Inflammatory macrophage treated with lipopolysaccharide for 1 hour (primary cell): ENCODE results near the gene FKBP11.

ENCODE experiments used
- DNase-seq, 2 donors: peaks; one replicate each; pipeline ENCODE4 v3.0.0-alpha.2; 2020 to 2022

FKBP11 gene

DNA sequence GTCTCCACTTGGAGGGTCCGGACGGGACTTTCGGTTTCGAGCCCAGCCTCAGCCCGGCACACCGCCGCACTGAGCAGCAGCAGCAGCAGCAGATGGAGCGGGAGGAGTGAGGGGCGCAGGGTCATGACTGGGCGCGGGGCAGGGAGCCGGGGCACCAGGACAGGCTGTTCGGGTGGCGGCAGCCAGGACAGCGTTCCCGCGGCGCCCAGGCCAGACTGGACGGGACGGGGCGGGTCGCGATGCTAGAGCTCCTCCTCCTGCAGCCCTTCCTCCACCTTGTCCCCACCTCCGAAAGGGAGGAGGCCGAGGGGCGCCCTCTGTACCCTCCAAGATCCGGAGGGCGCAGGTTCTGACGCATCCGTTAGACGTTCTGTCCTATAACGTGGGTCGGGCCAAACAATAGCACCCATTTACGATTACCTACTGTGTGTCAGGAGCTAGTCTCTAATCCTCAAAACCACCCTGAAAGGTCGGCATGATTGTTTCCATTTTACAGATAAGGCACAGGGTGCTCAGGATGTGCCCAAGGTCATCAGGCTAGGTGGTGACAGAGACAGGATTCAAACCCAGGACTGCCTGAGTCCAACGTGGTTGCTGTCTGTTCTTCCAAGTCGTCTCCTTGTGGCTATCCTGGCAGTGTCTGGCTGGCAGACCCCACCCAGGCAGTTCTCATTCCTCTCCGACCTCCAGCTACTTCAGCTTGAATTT is at the start of gene FKBP11:
Gene FKBP11, minus strand, starts transcription at position 189 of the 708 bp plus-strand sequence. Its CDS starts 64 bp downstream, at position 125.
- DNase-seq, result peak in 1 of 2 donors; percentile 9

DNA sequence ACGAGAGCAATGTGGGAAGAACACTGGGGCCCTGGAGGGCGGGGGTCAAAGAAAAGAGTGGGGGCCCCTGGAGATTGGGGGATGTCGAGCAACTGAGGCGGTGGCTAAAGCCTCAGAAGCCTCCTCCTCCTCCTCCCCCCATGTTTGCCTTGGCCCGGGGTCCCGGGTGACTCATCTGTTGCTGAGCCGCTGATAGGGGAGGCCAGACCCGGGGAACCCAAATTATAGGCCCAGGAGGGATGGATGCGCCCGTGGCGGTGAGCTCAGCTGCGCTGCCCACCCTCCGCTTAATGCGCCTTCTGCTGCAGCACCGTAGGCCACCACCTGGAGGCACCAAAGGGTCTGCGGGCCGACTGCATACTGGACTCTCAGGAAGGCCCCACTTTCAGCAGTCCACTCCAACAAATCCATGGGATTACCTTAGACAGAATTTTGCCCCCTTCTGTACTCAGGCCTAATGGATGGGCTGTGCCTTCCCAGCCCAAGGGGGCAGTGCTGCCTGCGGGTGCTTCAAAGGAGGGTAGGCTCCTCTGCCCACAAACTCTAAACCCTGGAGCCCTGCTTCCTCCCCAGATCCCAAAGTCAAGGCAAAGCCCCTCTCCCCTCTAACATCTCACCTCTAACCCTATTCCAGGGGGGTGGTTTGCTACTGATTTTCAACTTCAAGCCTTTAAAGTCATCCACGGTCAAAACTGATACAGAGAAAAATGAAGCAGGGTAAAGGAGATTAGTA is 48.8 kb upstream of the FKBP11 start:
- peak in 1 of 2 donors; percentile 58 for DNase-seq

- peak in 1 of 2 donors; percentile 51 for DNase-seq
Observed at GRCh38 chr12:48973531-48973930, 48.2 kb upstream of the FKBP11 start.

GRCh38 chr12:48972952-48973483 is 47.7 kb upstream of the FKBP11 start:
- no peak for DNase-seq

- no peak for DNase-seq
Observed at GRCh38 chr12:48972213-48972951, 47.1 kb upstream of the FKBP11 start.

DNA sequence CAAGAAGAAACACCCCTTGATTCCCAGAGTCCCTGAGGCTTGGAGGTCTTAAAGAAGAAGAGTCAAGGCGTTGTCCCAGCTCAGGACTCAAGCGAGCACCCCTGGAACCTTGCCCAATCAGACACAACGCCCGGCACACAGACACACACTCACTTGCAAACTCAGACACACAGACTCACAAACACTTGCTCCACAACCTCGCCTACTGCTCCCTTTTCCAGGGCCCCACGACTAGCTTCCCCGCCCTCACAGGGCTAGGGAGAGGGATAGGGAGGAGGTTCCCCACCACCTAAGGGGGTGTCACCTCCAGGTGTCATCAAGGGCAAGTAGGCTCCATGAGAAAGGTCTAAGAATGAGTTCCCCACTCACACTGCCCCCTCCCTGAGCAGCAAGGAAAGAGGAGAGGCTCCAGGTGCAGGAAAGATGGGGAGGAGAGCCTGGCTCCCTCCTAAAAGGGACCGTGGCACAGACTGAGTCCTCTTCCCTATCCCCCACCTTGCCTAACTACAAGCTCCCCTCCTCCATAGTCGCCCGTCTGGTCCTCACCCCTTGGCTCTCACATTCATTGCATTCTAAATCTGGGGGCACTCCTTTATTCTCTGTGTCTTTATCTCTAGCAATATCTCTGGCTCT is 45.5 kb upstream of the FKBP11 start:
- DNase-seq, result no peak

- no peak for DNase-seq
Observed at GRCh38 chr12:48969833-48970701, 44.8 kb upstream of the FKBP11 start.

GRCh38 chr12:48969160-48969771 is 44.0 kb upstream of the FKBP11 start:
- DNase-seq, result no peak

- no peak for DNase-seq
Observed at GRCh38 chr12:48968467-48968866, 43.2 kb upstream of the FKBP11 start.

DNA sequence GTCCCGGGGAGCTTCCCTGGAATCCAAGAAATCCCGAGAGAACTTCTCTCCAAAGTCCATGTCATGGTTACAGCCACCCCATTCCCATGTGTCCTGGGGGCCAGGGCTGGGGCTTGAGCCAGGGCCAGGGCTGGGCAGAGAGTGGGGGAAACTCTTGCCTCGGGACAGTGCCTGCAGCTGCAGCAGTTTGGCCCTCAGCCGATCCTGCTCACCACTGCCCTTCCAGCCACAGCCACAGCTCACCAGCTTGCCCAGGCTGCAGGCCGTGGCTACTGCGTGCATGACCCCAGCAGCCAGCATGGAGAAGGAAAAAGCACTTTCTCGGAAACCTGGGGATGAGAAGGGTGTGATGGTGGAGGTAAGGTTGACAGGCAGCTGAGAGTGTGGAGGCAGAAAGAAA is 42.7 kb upstream of the FKBP11 start:
- no peak for DNase-seq

DNA sequence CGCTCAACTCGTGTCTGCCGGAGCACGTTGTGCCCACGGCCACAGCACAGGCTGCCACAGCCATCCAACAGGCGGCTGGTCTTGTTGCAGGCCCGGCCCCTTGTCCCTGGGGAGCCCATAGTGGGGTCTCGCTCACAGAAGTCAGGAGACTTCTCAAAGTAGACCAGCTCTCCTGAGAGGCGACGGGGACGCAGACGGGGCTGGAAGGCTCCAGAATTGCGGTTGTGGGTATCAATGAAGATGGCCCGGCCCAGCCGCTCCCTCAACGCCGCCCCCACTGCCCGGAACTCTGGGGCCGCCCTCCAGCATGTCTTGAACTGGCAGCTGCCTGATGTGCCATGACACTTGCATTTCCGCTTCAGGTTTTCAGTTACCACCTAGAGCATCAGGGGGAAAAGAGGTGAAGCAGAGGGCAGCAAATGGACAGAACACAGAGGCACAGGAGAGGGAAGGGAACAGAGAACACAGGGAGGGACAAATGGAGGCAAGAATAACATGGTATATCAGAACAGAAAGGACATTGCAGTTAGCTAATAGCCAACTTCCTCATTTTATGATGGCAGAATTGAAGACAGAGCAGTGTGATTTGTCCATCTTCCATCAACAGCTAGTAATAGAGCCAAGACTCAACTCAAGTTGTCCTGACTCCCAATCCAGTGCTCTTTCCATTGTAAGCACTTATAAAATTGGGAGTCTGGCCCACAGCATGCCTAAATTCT is 41.0 kb upstream of the FKBP11 start:
- DNase-seq, result peak in 1 of 2 donors; percentile 52

DNA sequence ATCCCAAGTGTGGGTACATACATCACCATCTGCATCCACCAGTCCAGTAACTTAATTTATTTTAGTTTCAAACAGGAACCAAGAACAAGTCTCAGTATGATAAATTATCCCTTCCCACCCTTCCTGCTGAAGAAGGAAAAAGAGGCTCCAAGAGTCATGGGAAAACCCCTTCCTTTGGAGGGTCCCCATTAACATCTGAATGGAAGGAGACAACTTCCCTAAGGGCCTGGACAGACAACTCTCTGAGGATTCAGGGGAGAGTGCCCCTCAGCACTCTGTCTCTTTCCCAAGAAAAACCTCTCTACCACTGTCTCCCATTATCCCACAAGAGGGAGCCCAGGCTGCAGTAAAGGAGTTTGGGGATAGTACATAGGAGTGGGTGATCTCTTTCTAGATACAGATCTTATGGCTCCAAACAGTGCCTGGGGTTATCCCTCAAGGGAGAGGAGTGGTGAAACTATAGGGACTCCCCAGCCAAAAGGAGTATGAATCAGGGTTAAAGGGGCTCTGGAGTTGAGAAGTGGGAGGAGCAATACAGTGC is 40.1 kb upstream of the FKBP11 start:
- DNase-seq, result peak in 1 of 2 donors; percentile 69

GRCh38 chr12:48961801-48962200 is 36.5 kb upstream of the FKBP11 start:
- DNase-seq, result no peak

GRCh38 chr12:48961331-48961730 is 36.0 kb upstream of the FKBP11 start:
- DNase-seq, result no peak

DNA sequence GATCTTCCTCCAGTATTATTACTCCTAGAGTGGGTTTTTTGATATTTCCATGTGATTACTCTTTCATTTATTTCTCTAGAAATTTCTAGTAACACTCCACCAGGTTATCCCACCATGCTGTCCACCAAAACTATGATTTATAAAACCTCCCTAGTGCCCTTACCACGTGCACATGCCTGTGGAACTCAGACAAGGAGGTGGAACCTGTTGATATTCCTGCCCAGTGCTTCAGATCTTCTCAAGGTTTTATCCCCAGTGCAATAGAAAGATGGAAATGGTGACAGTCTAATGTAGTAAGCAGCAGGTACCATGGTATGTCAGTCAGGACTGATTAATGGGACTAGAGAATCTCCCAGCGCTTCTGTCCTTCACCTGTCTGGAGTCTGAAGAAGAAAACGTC is 35.5 kb upstream of the FKBP11 start:
- no peak for DNase-seq

DNA sequence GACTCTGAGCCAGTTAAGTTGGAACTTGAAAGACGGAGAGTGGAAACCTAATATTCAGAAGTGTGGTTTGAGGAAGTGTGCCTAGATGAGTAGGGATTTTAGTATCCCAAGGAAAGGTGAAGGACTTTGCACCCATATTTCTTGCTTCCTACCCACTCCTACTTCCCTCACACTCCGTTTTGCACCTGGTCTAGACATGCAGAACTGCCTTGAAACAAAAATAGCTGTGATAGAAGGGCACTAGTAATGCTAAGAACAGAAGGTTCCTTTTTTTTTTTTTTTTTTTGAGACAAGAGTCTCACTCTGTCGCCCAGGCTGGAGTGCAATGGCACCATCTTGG is 32.7 kb upstream of the FKBP11 start:
- no peak for DNase-seq

- peak; percentile 85 to 93 for DNase-seq
Observed at GRCh38 chr12:48957141-48958048, 32.1 kb upstream of the FKBP11 start, which contains the start of gene ARF3. Gene ARF3 (minus strand): TSS chr12:48957487. CDS start chr12:48941095, 16,392 bp downstream.

- peak; percentile 93 to 97 for DNase-seq
Observed at GRCh38 chr12:48956279-48957140, 31.2 kb upstream of the FKBP11 start.
